B cell (primary cell): ENCODE results near the gene RNF183. TPM values are rescaled to one million over a fixed set of nuclear protein-coding genes. Genes with fewer than 3 reads are reported as not detected.

Experiments used
- ATAC-seq: fragments of 200-7000 bp; cut with Tn5 transposase; one replicate; pipeline ENCODE4 v1.10.0; 2021; ENCODE audit warnings: low read depth, mild to moderate bottlenecking, moderate number of reproducible peaks, moderate library complexity
- CTCF ChIA-PET: fragments of 350-600 bp; sonication (Branson Sonifier 250); formaldehyde crosslinking; loops from one replicate; lab custom pipeline; 2021; ENCODE audit warnings: antibody characterized with exemption, inconsistent platforms; lab: Charles Lee
- POLR2A ChIA-PET: fragments of 350-600 bp; sonication (Branson Sonifier 250); formaldehyde crosslinking; loops from one replicate; lab custom pipeline; 2021; ENCODE audit warnings: antibody characterized with exemption; lab: Charles Lee
- DNase-seq: peaks from one replicate; pipeline ENCODE4 v3.0.0; 2013
- H2AFZ ChIP-seq: 2 replicates; pipeline ENCODE4 v1.6.1; 2012; ENCODE audit warnings: mild to moderate bottlenecking, low read depth, low read length; ENCODE audit not compliant: insufficient read depth, poor library complexity, severe bottlenecking
- H3K27ac ChIP-seq, 2 donors: 1 replicate in 1 of 2; 2 replicates in 1 of 2; pipeline ENCODE4 v1.5.1; 2012 to 2013; ENCODE audit warnings: low read length in 2 of 2, mild to moderate bottlenecking in 2 of 2, moderate library complexity in 1 of 2
- H3K27me3 ChIP-seq, 4 experiments: fragments of 200-600 bp in 1 of 4; sonication (generic) in 1 of 4; replicated peaks in 1 of 4; 1 replicate in 2 of 4; 2 replicates in 2 of 4; pipeline versions ENCODE4 v1.6.1 to v1.7.0; 2013 to 2016; ENCODE audit warnings: low read length in 3 of 4, mild to moderate bottlenecking in 2 of 4, mixed read lengths in 1 of 4, moderate library complexity in 1 of 4; ENCODE audit not compliant: insufficient read depth in 4 of 4, control insufficient read depth in 3 of 4; ENCODE audit errors: control extremely low read depth in 1 of 4
- H3K36me3 ChIP-seq, 2 experiments: replicated peaks in 1 of 2; 1 replicate in 1 of 2; 2 replicates in 1 of 2; pipeline versions ENCODE4 v1.6.1 to v1.7.1; 2013; ENCODE audit warnings: low read length in 1 of 2; ENCODE audit not compliant: insufficient read depth in 2 of 2, control insufficient read depth in 1 of 2; ENCODE audit errors: control extremely low read depth in 1 of 2, extremely low read depth in 1 of 2
- H3K4me1 ChIP-seq, 2 donors: fragments of 200-600 bp in 1 of 2; sonication (generic) in 1 of 2; 1 replicate in 1 of 2; 2 replicates in 1 of 2; pipeline versions ENCODE4 v1.5.1 to v1.6.1; 2013 to 2017; ENCODE audit warnings: low read length in 2 of 2; ENCODE audit not compliant: control insufficient read depth in 2 of 2, insufficient read depth in 2 of 2
- H3K4me2 ChIP-seq: replicated peaks from 2 replicates; pipeline ENCODE3; 2012; ENCODE audit warnings: mild to moderate bottlenecking, low read depth, low read length; ENCODE audit not compliant: poor library complexity, severe bottlenecking
- H3K4me3 ChIP-seq, 5 experiments: fragments of 200-600 bp in 1 of 5; sonication (generic) in 1 of 5; 1 replicate in 3 of 5; 2 replicates in 2 of 5; pipeline versions ENCODE4 v1.5.1 to v1.7.0; 2011 to 2016; ENCODE audit warnings: low read length in 4 of 5, mild to moderate bottlenecking in 4 of 5, low read depth in 2 of 5, control low read depth in 1 of 5, moderate library complexity in 1 of 5; ENCODE audit not compliant: insufficient read depth in 1 of 5; ENCODE audit errors: control extremely low read depth in 1 of 5, extremely low read depth in 1 of 5
- H3K79me2 ChIP-seq: fragments of 200-600 bp; sonication (generic); one replicate; pipeline ENCODE4 v1.6.0; 2016; ENCODE audit warnings: low read length; ENCODE audit not compliant: control insufficient read depth, insufficient read depth
- H3K9ac ChIP-seq: fragments of 200-600 bp; sonication (generic); 2 replicates; pipeline ENCODE4 v1.6.1; 2017; ENCODE audit warnings: mild to moderate bottlenecking, low read length, moderate library complexity
- H3K9me3 ChIP-seq, 3 donors: one replicate each; pipeline versions ENCODE4 v1.6.1 to v1.7.1; 2013; ENCODE audit warnings: low read length in 2 of 3; ENCODE audit not compliant: control insufficient read depth in 2 of 3, insufficient read depth in 1 of 3; ENCODE audit errors: control extremely low read depth in 1 of 3
- H4K20me1 ChIP-seq: 2 replicates; pipeline ENCODE4 v1.6.0; 2012; ENCODE audit warnings: mild to moderate bottlenecking, low read length; ENCODE audit not compliant: insufficient read depth, control insufficient read depth, poor library complexity, severe bottlenecking
- H3K27ac Mint-ChIP-seq: one replicate; pipeline ENCODE4 v1.8.0; 2021; ENCODE audit warnings: mixed read lengths
- H3K27me3 Mint-ChIP-seq: one replicate; pipeline ENCODE4 v1.8.0; 2021; ENCODE audit warnings: mixed read lengths
- H3K4me1 Mint-ChIP-seq: one replicate; pipeline ENCODE4 v1.8.0; 2021; ENCODE audit warnings: mixed read lengths
- H3K4me3 Mint-ChIP-seq: one replicate; pipeline ENCODE4 v1.8.0; 2021; ENCODE audit warnings: mixed read lengths
- H3K9me3 Mint-ChIP-seq: one replicate; pipeline ENCODE4 v1.8.0; 2022; ENCODE audit warnings: mixed read lengths; ENCODE audit not compliant: insufficient read depth
- CTCF ChIP-seq: fragments of 200-600 bp; IDR thresholded peaks from one replicate; pipeline ENCODE4 v1.8.0; 2022; ENCODE audit warnings: antibody characterized with exemption, mild to moderate bottlenecking
- EZH2 ChIP-seq: IDR thresholded peaks from 2 replicates; pipeline ENCODE4 v1.6.1; 2012; ENCODE audit warnings: borderline replicate concordance, low read depth, mild to moderate bottlenecking, moderate library complexity, low read length; ENCODE audit not compliant: insufficient read depth, poor library complexity, severe bottlenecking
- intact Hi-C: fragments of 100-400 bp; cut with micrococcal nuclease; formaldehyde crosslinking; loops from one replicate; pipeline ENCODE4 v1.10.0; 2022
- polyA plus RNA-seq: library from polyadenylated mRNA; depleted of rRNA; stranded (reverse); fragments of >200 nt; gene quantifications from 2 replicates; pipeline ENCODE4 v1.2.3, GENCODE V29; 2012
- total RNA-seq, 2 donors: library from RNA; stranded (reverse); fragments of 120-200 nt in 1 of 2; gene quantifications; 1 replicate in 1 of 2; 2 replicates in 1 of 2; pipeline versions ENCODE4 v1.2.3 to v1.2.4, GENCODE V29; 2013 to 2022

The RNF183 gene
- total and polyA plus RNA-seq, 2 donors (not counting 1 experiment from before 2014, with no cell fraction given), result 0.04 TPM; not detected in 1

DNA sequence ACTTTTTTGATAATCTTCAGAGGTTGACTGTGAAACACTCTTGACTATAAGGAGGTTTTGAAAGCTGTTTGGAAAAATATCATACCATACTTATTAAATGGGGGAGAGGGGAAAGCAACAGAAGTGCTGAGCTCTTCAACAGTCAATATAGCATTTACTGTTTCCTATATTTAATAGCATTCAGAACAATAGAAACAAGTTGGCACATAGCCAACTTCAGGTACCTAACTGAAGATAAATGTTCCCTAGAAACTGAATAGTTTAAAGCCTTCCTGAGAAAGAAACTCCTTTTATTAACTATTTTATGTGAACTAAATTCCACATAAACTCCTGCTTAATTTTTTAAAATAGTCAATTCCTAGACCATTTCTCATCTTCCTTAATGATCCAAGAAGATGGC is 55.5 kb downstream of the RNF183 start:
- Mint-ChIP-seq H3K27me3 (no peaks in the 10 kb centered on the region), H3K9me3 (peaks cover 3% of the 10 kb centered on the region), H3K27ac (no peak overlapping the region), H3K4me3 (no peak overlapping the region), H3K4me1 (peaks cover 6% of the 10 kb centered on the region)
- no peak for DNase-seq
- intact Hi-C loops, result no loop called here
- Histone ChIP-seq H3K4me2 (no peak overlapping the region), H2AFZ (no peak overlapping the region), H3K9me3 (peaks cover 0 to 4% (median 0%) of the 10 kb centered on the region in 3 donors), H3K27me3 (no peaks in the 10 kb centered on the region), H3K4me1 (no peaks in the 10 kb centered on the region), H3K4me3 (no peak overlapping the region), H4K20me1 (no peaks in the 10 kb centered on the region), H3K36me3 (no peaks in the 10 kb centered on the region), H3K9ac (no peak overlapping the region), H3K27ac (no peak overlapping the region), H3K79me2 (no peaks in the 10 kb centered on the region)
- ATAC-seq, result no peak
- TF ChIP-seq CTCF, result no peak
- TF ChIP-seq EZH2, result no peak
- POLR2A ChIA-PET, result no interaction called here
- CTCF ChIA-PET, result no interaction called here

Other genes with a start within 250 kb of the RNF183 start
- gene ZFP37, start 246.7 kb downstream of the RNF183 start, total RNA-seq, result 3.6 and 4.0 TPM in 2 replicates
- gene ZFP37, start 246.7 kb downstream of the RNF183 start, polyA plus RNA-seq, result 0.42 TPM in 2 replicates
- 2.3 and 3.0 TPM in 2 replicates for gene SLC31A2, start 152.4 kb downstream of the RNF183 start, total RNA-seq
- 0.67 and 1.3 TPM in 2 replicates for gene SLC31A2, start 152.4 kb downstream of the RNF183 start, polyA plus RNA-seq
- gene FKBP15, start 82.1 kb downstream of the RNF183 start, total RNA-seq, result 40.6 and 41.2 TPM in 2 replicates
- gene FKBP15, start 82.1 kb downstream of the RNF183 start, polyA plus RNA-seq, result 21.1 and 28.8 TPM in 2 replicates
- gene SLC31A1, start 81.8 kb downstream of the RNF183 start, total RNA-seq, result 3.2 and 3.5 TPM in 2 replicates
- 1.1 and 2.6 TPM in 2 replicates for gene SLC31A1, start 81.8 kb downstream of the RNF183 start, polyA plus RNA-seq
- gene CDC26, start 27.8 kb downstream of the RNF183 start, total RNA-seq, result 28.9 and 32.9 TPM in 2 replicates
- gene CDC26, start 27.8 kb downstream of the RNF183 start, polyA plus RNA-seq, result 14.4 and 14.8 TPM in 2 replicates
- 28.2 and 30.8 TPM in 2 replicates for gene PRPF4, start 27.7 kb downstream of the RNF183 start, total RNA-seq
- 11.4 and 26.2 TPM in 2 replicates for gene PRPF4, start 27.7 kb downstream of the RNF183 start, polyA plus RNA-seq
- 0.62 and 1.0 TPM in 2 replicates for gene WDR31, start 36.9 kb upstream of the RNF183 start, total RNA-seq
- gene WDR31, start 36.9 kb upstream of the RNF183 start, polyA plus RNA-seq, result 0.17 and 0.36 TPM in 2 replicates
- gene BSPRY, start 46.2 kb upstream of the RNF183 start, total RNA-seq, result 0.58 and 0.59 TPM in 2 replicates
- 0.42 and 0.78 TPM in 2 replicates for gene BSPRY, start 46.2 kb upstream of the RNF183 start, polyA plus RNA-seq
- 26.2 and 29.6 TPM in 2 replicates for gene HDHD3, start 73.6 kb upstream of the RNF183 start, total RNA-seq
- gene HDHD3, start 73.6 kb upstream of the RNF183 start, polyA plus RNA-seq, result 22.7 and 36.3 TPM in 2 replicates
- gene ALAD, start 97.9 kb upstream of the RNF183 start, total RNA-seq, result 39.8 and 40.1 TPM in 2 replicates
- gene ALAD, start 97.9 kb upstream of the RNF183 start, polyA plus RNA-seq, result 14.7 and 22.0 TPM in 2 replicates
- 46.1 and 50.3 TPM in 2 replicates for gene POLE3, start 107.3 kb upstream of the RNF183 start, total RNA-seq
- 60.7 and 97.8 TPM in 2 replicates for gene POLE3, start 107.3 kb upstream of the RNF183 start, polyA plus RNA-seq
- gene C9orf43, start 107.4 kb upstream of the RNF183 start, total RNA-seq, result 0.58 and 1.7 TPM in 2 replicates
- 0.57 and 0.79 TPM in 2 replicates for gene C9orf43, start 107.4 kb upstream of the RNF183 start, polyA plus RNA-seq
- 12.3 and 15.6 TPM in 2 replicates for gene RGS3, start 160.4 kb upstream of the RNF183 start, total RNA-seq
- 5.1 and 12.0 TPM in 2 replicates for gene RGS3, start 160.4 kb upstream of the RNF183 start, polyA plus RNA-seq